Activated CD4-positive, alpha-beta memory T cell treated with anti-CD3 and anti-CD28 coated beads for 36 hours (primary cell): ENCODE measurements around the gene DUSP19. TPM values are rescaled to one million over a fixed set of nuclear protein-coding genes. Genes with fewer than 3 reads are reported as not detected.
"Not testable (repeated sequence)": the region's sequence is repeated elsewhere in the genome, so short reads cannot be mapped to it uniquely, and the experiment has no call there.

ENCODE experiments used
- CTCF ChIA-PET: fragments of 350-600 bp; sonication (Branson Sonifier 250); formaldehyde crosslinking; loops from one replicate; lab custom pipeline; 2021; ENCODE audit warnings: antibody characterized with exemption, inconsistent platforms; lab: Charles Lee
- POLR2A ChIA-PET: fragments of 350-600 bp; sonication (Branson Sonifier 250); formaldehyde crosslinking; loops from one replicate; lab custom pipeline; 2021; ENCODE audit warnings: antibody characterized with exemption; lab: Charles Lee
- DNase-seq: peaks from one replicate; pipeline ENCODE4 v3.0.0-alpha.2; 2020
- H3K27ac Mint-ChIP-seq: one replicate; pipeline ENCODE4 v1.8.0; 2021; ENCODE audit warnings: mixed read lengths
- H3K27me3 Mint-ChIP-seq: one replicate; pipeline ENCODE4 v1.8.0; 2021; ENCODE audit warnings: mixed read lengths
- H3K36me3 Mint-ChIP-seq: one replicate; pipeline ENCODE4 v1.8.0; 2021; ENCODE audit warnings: mixed read lengths
- H3K4me1 Mint-ChIP-seq: one replicate; pipeline ENCODE4 v1.8.0; 2021; ENCODE audit warnings: low read depth, mixed read lengths
- H3K4me3 Mint-ChIP-seq: one replicate; pipeline ENCODE4 v1.8.0; 2021; ENCODE audit warnings: mild to moderate bottlenecking, mixed read lengths
- H3K9me3 Mint-ChIP-seq: one replicate; pipeline ENCODE4 v1.8.0; 2021; ENCODE audit warnings: mixed read lengths
- intact Hi-C: fragments of 100-400 bp; cut with micrococcal nuclease; formaldehyde crosslinking; loops from one replicate; pipeline ENCODE4 v1.15.1; 2023
- total RNA-seq, 2 experiments: library from RNA; stranded (reverse); gene quantifications; one replicate each; pipeline ENCODE4 v1.2.3, GENCODE V29; 2021

DUSP19 gene
- total RNA-seq, 2 experiments from 2014 or later: 2.1 to 2.7 TPM

- Mint-ChIP-seq H3K27ac (peak within 1 kb of the TSS; percentile 51), H3K36me3 (no peaks in the 10 kb centered on the region), H3K9me3 (no peaks in the 10 kb centered on the region), H3K4me3 (peak within 1 kb of the TSS; percentile 78), H3K4me1 (peaks cover 28% of the 10 kb centered on the region), H3K27me3 (peaks cover 35% of the 10 kb centered on the region)
- ChIA-PET POLR2A (no interaction called here), CTCF (interaction anchor here (0.6 to 0.9 kb wide), 2 partner anchors 307 to 367 kb away, joined by 3 read pairs; no protein-coding TSS in a partner anchor)
- intact Hi-C loops: loop anchor here (1.0 to 5.0 kb wide), 4 partner anchors 40 to 322 kb away; partner anchors contain the start of genes DNAJC10, DUSP19 and NUP35
- peak; percentile 90 for DNase-seq
Observed at GRCh38 chr2:183038341-183039300, 39.9 kb upstream of the DUSP19 start, which contains the start of gene NCKAP1. Gene NCKAP1 (minus strand): TSS chr2:183038457. CDS start chr2:183038099, 358 bp downstream.

- Mint-ChIP-seq H3K27me3 (peaks cover 44% of the 10 kb centered on the region), H3K36me3 (no peaks in the 10 kb centered on the region), H3K9me3 (no peaks in the 10 kb centered on the region), H3K4me1 (peaks cover 21% of the 10 kb centered on the region), H3K4me3 (no peak overlapping the region), H3K27ac (no peak overlapping the region)
- intact Hi-C loops: no loop called here
- DNase-seq: no peak
- ChIA-PET CTCF (no interaction called here), POLR2A (no interaction called here)
Observed at GRCh38 chr2:183040604-183041003, 37.9 kb upstream of the DUSP19 start.

- H3K4me1 Mint-ChIP-seq, intact Hi-C loops, CTCF ChIA-PET, H3K9me3 Mint-ChIP-seq, DNase-seq, H3K27ac Mint-ChIP-seq, H3K4me3 Mint-ChIP-seq, POLR2A ChIA-PET, H3K36me3 Mint-ChIP-seq: not testable (repeated sequence)
- H3K27me3 Mint-ChIP-seq: peaks cover 40% of the 10 kb centered on the region
Observed at GRCh38 chr2:183043580-183043979, 35.0 kb upstream of the DUSP19 start.

GRCh38 chr2:183047486-183048125 is 30.9 kb upstream of the DUSP19 start:
- not testable (repeated sequence) for H3K36me3 Mint-ChIP-seq

GRCh38 chr2:183049420-183049819 is 29.1 kb upstream of the DUSP19 start:
- Mint-ChIP-seq H3K36me3 (no peaks in the 10 kb centered on the region), H3K9me3 (no peaks in the 10 kb centered on the region), H3K27me3 (peaks cover 30% of the 10 kb centered on the region), H3K4me3 (no peak overlapping the region), H3K27ac (no peak overlapping the region), H3K4me1 (no peaks in the 10 kb centered on the region)
- ChIA-PET CTCF (interaction anchor here (0.7 kb wide), 1 partner anchor 25 kb away, joined by 3 read pairs; no protein-coding TSS in a partner anchor), POLR2A (no interaction called here)
- no peak for DNase-seq
- intact Hi-C loops: no loop called here

More at GRCh38 chr2:183047486-183048125, 30.9 kb upstream of the DUSP19 start:
- H3K27me3 Mint-ChIP-seq: peaks cover 33% of the 10 kb centered on the region
- H3K9me3 Mint-ChIP-seq, H3K4me1 Mint-ChIP-seq, POLR2A ChIA-PET, H3K4me3 Mint-ChIP-seq, CTCF ChIA-PET, intact Hi-C loops, H3K27ac Mint-ChIP-seq, DNase-seq: not testable (repeated sequence)

GRCh38 chr2:183057333-183057985 is 21.1 kb upstream of the DUSP19 start:
- Mint-ChIP-seq H3K4me1 (peaks cover 7% of the 10 kb centered on the region), H3K27me3 (peaks cover 24% of the 10 kb centered on the region), H3K27ac (no peak overlapping the region), H3K9me3 (no peaks in the 10 kb centered on the region), H3K36me3 (no peaks in the 10 kb centered on the region), H3K4me3 (no peak overlapping the region)
- ChIA-PET POLR2A (no interaction called here), CTCF (no interaction called here)
- intact Hi-C loops: no loop called here
- no peak for DNase-seq

- H3K27ac Mint-ChIP-seq: no peak overlapping the region
- DNase-seq: no peak
- H3K27me3 Mint-ChIP-seq: peaks cover 21% of the 10 kb centered on the region
- CTCF ChIA-PET: interaction anchor here (0.8 to 1.2 kb wide), 2 partner anchors 10 to 12 kb away, joined by 3 read pairs; no protein-coding TSS in a partner anchor
- POLR2A ChIA-PET: interaction anchor here (0.6 kb wide), 1 partner anchor 11 kb away, joined by 3 read pairs; no protein-coding TSS in a partner anchor
- no peaks in the 10 kb centered on the region for H3K36me3 Mint-ChIP-seq
- H3K4me1 Mint-ChIP-seq: peaks cover 7% of the 10 kb centered on the region
- H3K9me3 Mint-ChIP-seq: no peaks in the 10 kb centered on the region
- no peak overlapping the region for H3K4me3 Mint-ChIP-seq
- intact Hi-C loops: no loop called here
Observed at GRCh38 chr2:183059561-183059960, 19.0 kb upstream of the DUSP19 start.

- intact Hi-C loops: no loop called here
- Mint-ChIP-seq H3K27ac (no peak overlapping the region), H3K27me3 (peaks cover 21% of the 10 kb centered on the region), H3K4me3 (no peak overlapping the region), H3K4me1 (peaks cover 7% of the 10 kb centered on the region), H3K36me3 (no peaks in the 10 kb centered on the region), H3K9me3 (no peaks in the 10 kb centered on the region)
- CTCF ChIA-PET: no interaction called here
- DNase-seq: no peak
- POLR2A ChIA-PET: no interaction called here
Observed at GRCh38 chr2:183060571-183061231, 17.8 kb upstream of the DUSP19 start.

GRCh38 chr2:183063083-183063482 is 15.5 kb upstream of the DUSP19 start:
- Mint-ChIP-seq H3K27me3 (peaks cover 26% of the 10 kb centered on the region), H3K4me1 (peaks cover 7% of the 10 kb centered on the region), H3K9me3 (no peaks in the 10 kb centered on the region), H3K27ac (no peak overlapping the region), H3K4me3 (no peak overlapping the region), H3K36me3 (no peaks in the 10 kb centered on the region)
- intact Hi-C loops: no loop called here
- ChIA-PET POLR2A (interaction anchor here (0.6 kb wide), 1 partner anchor 378 kb away, joined by 3 read pairs; no protein-coding TSS in a partner anchor), CTCF (interaction anchor here (0.6 kb wide), 1 partner anchor 62 kb away, joined by 3 read pairs; no protein-coding TSS in a partner anchor)
- no peak for DNase-seq

- no peaks in the 10 kb centered on the region for H3K4me1 Mint-ChIP-seq
- ChIA-PET POLR2A (interaction anchor here (0.6 kb wide), 1 partner anchor 1066 kb away, joined by 3 read pairs; no protein-coding TSS in a partner anchor), CTCF (interaction anchor here (0.7 kb wide), 1 partner anchor 12 kb away, joined by 3 read pairs; no protein-coding TSS in a partner anchor)
- no peak overlapping the region for H3K4me3 Mint-ChIP-seq
- DNase-seq: no peak
- no peaks in the 10 kb centered on the region for H3K9me3 Mint-ChIP-seq
- no peaks in the 10 kb centered on the region for H3K36me3 Mint-ChIP-seq
- H3K27me3 Mint-ChIP-seq: peaks cover 12% of the 10 kb centered on the region
- no peak overlapping the region for H3K27ac Mint-ChIP-seq
- intact Hi-C loops: no loop called here
Observed at GRCh38 chr2:183068561-183068960, 10.0 kb upstream of the DUSP19 start.

GRCh38 chr2:183069174-183069573 is 9.4 kb upstream of the DUSP19 start:
- ChIA-PET CTCF (interaction anchor here (0.6 to 0.7 kb wide), 2 partner anchors 10 to 12 kb away, joined by 3 read pairs; no protein-coding TSS in a partner anchor), POLR2A (no interaction called here)
- no peak for DNase-seq
- Mint-ChIP-seq H3K27ac (no peak overlapping the region), H3K4me3 (no peak overlapping the region), H3K9me3 (no peaks in the 10 kb centered on the region), H3K4me1 (no peaks in the 10 kb centered on the region), H3K36me3 (no peaks in the 10 kb centered on the region), H3K27me3 (peaks cover 10% of the 10 kb centered on the region)
- intact Hi-C loops: no loop called here
